ENCODE results near the gene OLFM1. TPM values are rescaled to one million over a fixed set of nuclear protein-coding genes. Genes with fewer than 3 reads are reported as not detected.

The OLFM1 gene
- total and polyA plus RNA-seq, 2 of the 4 experiments (the other 2 are of a cell fraction) = 0.36 to 0.38 TPM

DNA sequence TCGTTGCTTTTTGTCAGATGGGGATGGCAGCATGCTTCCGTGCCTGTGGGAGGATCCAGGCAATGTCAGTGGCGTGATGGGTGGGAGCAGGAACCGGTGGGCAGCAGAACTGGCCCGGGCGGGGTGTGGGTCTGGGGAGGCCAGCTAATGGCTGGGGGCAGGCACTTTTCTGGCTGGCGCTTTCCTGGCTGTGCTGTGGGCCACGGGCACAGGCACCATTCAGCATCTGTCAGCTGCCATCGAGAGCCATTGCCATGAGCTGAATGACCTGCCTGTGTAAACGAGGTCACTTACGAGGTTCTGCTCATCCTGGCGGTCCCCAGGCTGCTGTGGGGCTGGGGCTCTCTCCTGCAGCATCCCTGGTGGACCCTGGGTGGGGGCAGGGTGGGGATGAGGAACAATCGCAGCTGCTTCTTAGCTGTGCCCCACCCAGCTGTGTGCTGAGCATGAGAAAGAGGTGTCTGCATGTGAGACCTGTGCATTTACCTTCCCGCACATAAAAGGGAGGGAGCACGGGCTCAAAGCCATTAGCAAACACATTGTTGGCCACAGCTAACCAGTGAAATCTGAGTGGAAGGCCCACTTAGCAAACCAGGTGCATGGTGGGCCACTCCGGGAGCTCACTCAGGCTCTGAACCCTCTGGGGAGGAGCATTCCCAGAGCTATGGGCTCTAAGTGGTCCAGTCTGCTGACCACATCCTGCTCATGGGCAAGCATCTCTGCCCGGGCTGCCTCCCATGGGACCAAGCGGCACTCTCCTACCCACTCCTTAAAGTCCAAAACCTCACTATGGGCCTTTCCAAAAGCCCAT, 41.3 kb upstream of the OLFM1 start:
- Histone ChIP-seq H3K4ac (ENCODE audit: low read depth, low read length) (no peak overlapping the region), H2AFZ (replicated peaks; ENCODE audit: low read length, poor library complexity) (no peak overlapping the region), H2AK5ac (ENCODE audit: low read depth, low read length) (no peak overlapping the region), H3K27me3 (ENCODE audit: control insufficient read depth, insufficient read depth, low read length) (peaks cover 1% of the 10 kb centered on the region; the same call in 1 of the 2 replicates), H3K4me3 (ENCODE audit: insufficient read depth, low read depth, low read length) (no peak overlapping the region), H2BK20ac (ENCODE audit: low read depth, low read length) (no peak overlapping the region), H3K23ac (ENCODE audit: low read depth, low read length) (no peak overlapping the region), H3K79me1 (ENCODE audit: low read depth in 1 of 2, low read length in 2 of 2) (no peaks in the 10 kb centered on the region), H3K9ac (ENCODE audit: low read depth, low read length) (no peak overlapping the region), H4K91ac (ENCODE audit: insufficient read depth, low read depth, low read length) (no peak overlapping the region), H2BK15ac (ENCODE audit: low read depth, low read length) (no peak overlapping the region), H3K36me3 (ENCODE audit: control insufficient read depth, insufficient read depth, low read length) (no peaks in the 10 kb centered on the region), H3K4me2 (ENCODE audit: low read depth, low read length) (no peak overlapping the region), H2BK120ac (ENCODE audit: low read depth, low read length) (no peak overlapping the region), H4K20me1 (ENCODE audit: insufficient read depth, low read length) (no peaks in the 10 kb centered on the region), H4K8ac (ENCODE audit: low read depth in 2 of 2, low read length in 2 of 2) (no peak overlapping the region), H3K27ac (ENCODE audit: insufficient read depth, low read length) (no peak overlapping the region), H3K4me1 (ENCODE audit: control insufficient read depth, insufficient read depth, low read length) (no peaks in the 10 kb centered on the region), H3K9me1 (ENCODE audit: insufficient read depth, low read length) (no peaks in the 10 kb centered on the region), H2BK5ac (ENCODE audit: low read depth, low read length, poor library complexity, severe bottlenecking) (no peak overlapping the region), H3K14ac (replicated peaks; ENCODE audit: low read depth, low read length) (no peak overlapping the region), H3K56ac (ENCODE audit: extremely low read depth, insufficient read depth, low read length) (no peak overlapping the region), H4K5ac (ENCODE audit: low read depth, low read length) (no peak overlapping the region), H3K18ac (ENCODE audit: low read depth, low read length) (no peak overlapping the region), H2AK9ac (replicated peaks; ENCODE audit: low read depth, low read length, poor library complexity) (no peak overlapping the region), H3K9me3 (ENCODE audit: control insufficient read depth, insufficient read depth, low read length) (no peaks in the 10 kb centered on the region; the same call in 1 of the 2 replicates)
- 23% methylated on average over 7 of the region's 18 CpGs; no CpG with 5 or more reads in 1 of the 2 experiments for WGBS, 2 experiments (ENCODE audit: extremely low coverage in 2 of 2, insufficient read length in 1 of 2)
- DNase-seq = no peak
- POLR2A ChIA-PET (ENCODE audit: unreplicated experiment) = no interaction called here
- intact Hi-C loops (cut with micrococcal nuclease) (no loop called here), dilution Hi-C loops (cut with HindIII; ENCODE audit: low sequenced_read_pairs, unreplicated experiment) (no loop called here), in situ Hi-C loops (cut with MboI; ENCODE audit: low sequenced_read_pairs) (no loop called here)
- TF ChIP-seq FOS (IDR thresholded peaks at IDR 0.05; ENCODE audit: low read depth, low read length) = no peak
- TF ChIP-seq POLR2A (IDR thresholded peaks at IDR 0.05; ENCODE audit: low read depth, low read length) = no peak
- TF ChIP-seq SMC3 (IDR thresholded peaks at IDR 0.05; ENCODE audit: low read depth, low read length) = no peak
- TF ChIP-seq, protein P1, sequence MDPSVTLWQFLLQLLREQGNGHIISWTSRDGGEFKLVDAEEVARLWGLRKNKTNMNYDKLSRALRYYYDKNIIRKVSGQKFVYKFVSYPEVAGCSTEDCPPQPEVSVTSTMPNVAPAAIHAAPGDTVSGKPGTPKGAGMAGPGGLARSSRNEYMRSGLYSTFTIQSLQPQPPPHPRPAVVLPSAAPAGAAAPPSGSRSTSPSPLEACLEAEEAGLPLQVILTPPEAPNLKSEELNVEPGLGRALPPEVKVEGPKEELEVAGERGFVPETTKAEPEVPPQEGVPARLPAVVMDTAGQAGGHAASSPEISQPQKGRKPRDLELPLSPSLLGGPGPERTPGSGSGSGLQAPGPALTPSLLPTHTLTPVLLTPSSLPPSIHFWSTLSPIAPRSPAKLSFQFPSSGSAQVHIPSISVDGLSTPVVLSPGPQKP (IDR thresholded peaks at IDR 0.05; ENCODE audit: borderline replicate concordance, low read depth, low read length) = no peak
- no peak for TF ChIP-seq CEBPB (IDR thresholded peaks at IDR 0.05; ENCODE audit: low read depth, low read length)
- TF ChIP-seq RFX5 (IDR thresholded peaks at IDR 0.05; ENCODE audit: low read depth, low read length) = no peak
- TF ChIP-seq RAD21 (IDR thresholded peaks at IDR 0.05; ENCODE audit: low read length) = no peak
- no peak for TF ChIP-seq RCOR1 (IDR thresholded peaks at IDR 0.05; ENCODE audit: insufficient replicate concordance, low read length)
- TF ChIP-seq, protein P2, sequence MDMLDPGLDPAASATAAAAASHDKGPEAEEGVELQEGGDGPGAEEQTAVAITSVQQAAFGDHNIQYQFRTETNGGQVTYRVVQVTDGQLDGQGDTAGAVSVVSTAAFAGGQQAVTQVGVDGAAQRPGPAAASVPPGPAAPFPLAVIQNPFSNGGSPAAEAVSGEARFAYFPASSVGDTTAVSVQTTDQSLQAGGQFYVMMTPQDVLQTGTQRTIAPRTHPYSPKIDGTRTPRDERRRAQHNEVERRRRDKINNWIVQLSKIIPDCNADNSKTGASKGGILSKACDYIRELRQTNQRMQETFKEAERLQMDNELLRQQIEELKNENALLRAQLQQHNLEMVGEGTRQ (IDR thresholded peaks at IDR 0.05; ENCODE audit: low read depth, low read length) = no peak
- no TSS peak for BruUV-seq (replicated peaks)
- CTCF ChIA-PET = no interaction called here
- ATAC-seq (ENCODE audit: low read depth) = no peak

Data from IMR-90 (cell line).